ENCODE measurements around the gene C1QTNF9B. TPM values are rescaled to one million over a fixed set of nuclear protein-coding genes. Genes with fewer than 3 reads are reported as not detected.

The C1QTNF9B gene
- total RNA-seq, 1 donor: not detected

- no peak overlapping the region for H3K4me3 ChIP-seq (ENCODE audit: low read depth, low read length)
- TF ChIP-seq CTCF (IDR thresholded peaks at IDR 0.05; ENCODE audit: insufficient read depth, low read length): no peak
- peak; percentile 28 for DNase-seq (ENCODE audit: low read depth)
Measured at GRCh38 chr13:23848646-23849141, 48.6 kb downstream of the C1QTNF9B start.

DNA sequence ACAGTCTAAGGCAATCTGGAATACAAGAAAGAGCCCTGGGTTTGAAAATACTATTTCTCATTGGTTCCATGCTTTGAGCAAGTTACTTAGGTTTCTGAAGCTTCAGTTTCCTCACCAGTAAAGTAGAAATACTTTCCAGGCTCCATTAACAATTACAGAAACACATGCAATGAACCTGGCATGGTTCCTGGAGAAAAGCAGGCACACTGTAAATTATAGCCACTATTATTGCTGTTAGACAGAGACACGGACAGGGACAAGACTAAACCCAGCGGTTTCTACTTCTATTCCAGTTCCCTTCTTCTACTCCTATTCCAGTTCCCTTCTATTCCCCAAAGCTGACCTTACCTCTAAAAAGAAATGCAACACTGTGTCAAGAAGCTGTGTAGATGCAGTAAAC, 49.3 kb downstream of the C1QTNF9B start:
- DNase-seq (ENCODE audit: low read depth): no peak
- no peak for TF ChIP-seq CTCF (IDR thresholded peaks at IDR 0.05; ENCODE audit: insufficient read depth, low read length)
- no peak overlapping the region for H3K4me3 ChIP-seq (ENCODE audit: low read depth, low read length)

DNA sequence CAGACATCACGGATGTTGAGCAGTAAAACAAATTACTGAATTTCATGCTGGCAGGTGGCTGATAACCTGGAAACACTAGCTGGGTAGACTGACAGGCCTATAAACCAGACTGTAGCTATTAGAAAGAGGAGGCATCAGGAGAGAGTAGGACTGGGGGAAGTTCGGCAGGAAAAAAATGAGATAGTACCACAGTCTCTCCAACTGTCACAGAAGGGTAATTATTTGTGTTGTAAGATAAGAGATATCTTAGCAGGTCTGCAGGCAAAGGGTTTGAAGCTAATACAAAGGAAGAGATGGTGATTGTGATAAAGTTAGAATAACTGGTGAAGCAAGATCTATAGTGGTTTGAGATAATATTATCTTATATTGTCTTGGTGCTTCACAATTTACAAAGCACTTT, 49.8 kb downstream of the C1QTNF9B start:
- TF ChIP-seq CTCF (IDR thresholded peaks at IDR 0.05; ENCODE audit: insufficient read depth, low read length): no peak
- H3K4me3 ChIP-seq (ENCODE audit: low read depth, low read length): no peak overlapping the region
- DNase-seq (ENCODE audit: low read depth): no peak

- no peak for DNase-seq (ENCODE audit: low read depth)
- no peak overlapping the region for H3K4me3 ChIP-seq (ENCODE audit: low read depth, low read length)
Measured at GRCh38 chr13:23845105-23845725, 52.1 kb downstream of the C1QTNF9B start.

GRCh38 chr13:23844132-23844531, 53.2 kb downstream of the C1QTNF9B start:
- H3K4me3 ChIP-seq (ENCODE audit: low read depth, low read length): no peak overlapping the region
- TF ChIP-seq CTCF (IDR thresholded peaks at IDR 0.05; ENCODE audit: insufficient read depth, low read length): no peak
- no peak for DNase-seq (ENCODE audit: low read depth)

More at GRCh38 chr13:23845105-23845725, 52.1 kb downstream of the C1QTNF9B start:
- no peak for TF ChIP-seq CTCF (IDR thresholded peaks at IDR 0.05; ENCODE audit: insufficient read depth, low read length)

GRCh38 chr13:23843436-23843835, 53.9 kb downstream of the C1QTNF9B start:
- H3K4me3 ChIP-seq (ENCODE audit: low read depth, low read length): no peak overlapping the region
- no peak for TF ChIP-seq CTCF (IDR thresholded peaks at IDR 0.05; ENCODE audit: insufficient read depth, low read length)
- no peak for DNase-seq (ENCODE audit: low read depth)

GRCh38 chr13:23842406-23842805, 54.9 kb downstream of the C1QTNF9B start:
- H3K4me3 ChIP-seq (ENCODE audit: low read depth, low read length): no peak overlapping the region
- TF ChIP-seq CTCF (IDR thresholded peaks at IDR 0.05; ENCODE audit: insufficient read depth, low read length): no peak
- no peak for DNase-seq (ENCODE audit: low read depth)

Data from fibroblast of the aortic adventitia (primary cell).